Measurements from ENCODE around the gene CMC2. TPM values are rescaled to one million over a fixed set of nuclear protein-coding genes. Genes with fewer than 3 reads are reported as not detected.

Gene CMC2
- total RNA-seq, 1 experiment from 2014 or later, result 64.2 TPM

- no peak overlapping the region for H3K14ac ChIP-seq (ENCODE audit: insufficient read depth, low read length)
- no peak overlapping the region for H2BK15ac ChIP-seq (ENCODE audit: low read depth, low read length)
- H3K18ac ChIP-seq (ENCODE audit: insufficient read length, low read depth, low read length), result no peak overlapping the region
- H2BK5ac ChIP-seq (ENCODE audit: insufficient read length, low read length), result no peak overlapping the region
- no peak overlapping the region for H3K4ac ChIP-seq (ENCODE audit: low read depth, low read length)
- H2AK5ac ChIP-seq (ENCODE audit: insufficient read length, low read length), result no peak overlapping the region
- no peak overlapping the region for H2AFZ ChIP-seq (ENCODE audit: low read length)
- no peaks in the 10 kb centered on the region for H3K9me3 ChIP-seq (ENCODE audit: control insufficient read depth, low read depth, low read length)
- Mint-ChIP-seq H3K4me3 (no peak overlapping the region), H3K4me1 (peaks cover 0 to 12% of the 10 kb centered on the region in 2 experiments; a peak in 2 of 4 replicates), H3K36me3 (ENCODE audit: insufficient read depth in 1 of 3, low read depth in 3 of 3) (peaks cover 4 to 18% (median 4%) of the 10 kb centered on the region in 3 experiments; a peak in 6 of 7 replicates), H3K9me3 (no peaks in the 10 kb centered on the region; a peak in 2 of 5 replicates), H3K27me3 (ENCODE audit: low read depth) (no peaks in the 10 kb centered on the region), H3K27ac (no peak overlapping the region)
- H4K8ac ChIP-seq (replicated peaks; ENCODE audit: insufficient read length, low read depth, low read length), result no peak overlapping the region
- no peak overlapping the region for H3K27ac ChIP-seq (ENCODE audit: insufficient read length, low read depth, low read length)
- H3T11ph ChIP-seq (ENCODE audit: low read length), result no peak overlapping the region
- no peaks in the 10 kb centered on the region for H3K23me2 ChIP-seq (ENCODE audit: insufficient read length, low read depth, low read length, poor library complexity, severe bottlenecking)
- H3K4me2 ChIP-seq (ENCODE audit: insufficient read depth, insufficient read length, low read length), result no peak overlapping the region
- no peak for DNase-seq
- H3K23ac ChIP-seq (ENCODE audit: insufficient read length, low read depth, low read length), result no peak overlapping the region
- H3K79me1 ChIP-seq (ENCODE audit: insufficient read depth, low read depth, low read length, poor library complexity, severe bottlenecking), result peaks cover 7% of the 10 kb centered on the region
- no peak overlapping the region for H3K56ac ChIP-seq (ENCODE audit: insufficient read length, low read depth, low read length)
- H2BK20ac ChIP-seq (ENCODE audit: low read depth, low read length, poor library complexity, severe bottlenecking), result no peak overlapping the region
- no peaks in the 10 kb centered on the region; the same call in 1 of the 2 replicates for H3K79me2 ChIP-seq (ENCODE audit: insufficient read depth, low read length)
- no peak overlapping the region for H4K5ac ChIP-seq (ENCODE audit: insufficient read length, low read depth, low read length)
- H4K20me1 ChIP-seq (ENCODE audit: control insufficient read depth, insufficient read depth, insufficient read length), result no peaks in the 10 kb centered on the region
- H2BK12ac ChIP-seq (ENCODE audit: insufficient read length, low read depth, low read length), result no peak overlapping the region
- H4K91ac ChIP-seq (ENCODE audit: insufficient read length, low read depth, low read length), result no peak overlapping the region
- no peak overlapping the region for H2BK120ac ChIP-seq (ENCODE audit: low read depth, low read length, poor library complexity, severe bottlenecking)
- no peaks in the 10 kb centered on the region for H3K27me3 ChIP-seq (ENCODE audit: insufficient read depth, low read length)
- H3K9ac ChIP-seq (ENCODE audit: extremely low read depth, insufficient read length, low read length), result no peak overlapping the region
- no peak for TF ChIP-seq CTCF (conservative IDR thresholded peaks at IDR 0.05)
- no peaks in the 10 kb centered on the region for H3K4me1 ChIP-seq (ENCODE audit: insufficient read depth, low read length)
Observed at GRCh38 chr16:80994451-80994850, 12.2 kb downstream of the CMC2 start.
